NCI-H69 (cell line): Measurements from ENCODE around the gene PTPRA.

Experiments
- DNase-seq: peaks from one replicate; lab custom pipeline; 2025; lab: John Stamatoyannopoulos, UW

Gene PTPRA

GRCh38 chr20:2922957-2923356 is 49.7 kb downstream of the PTPRA start:
- no peak for DNase-seq

DNA sequence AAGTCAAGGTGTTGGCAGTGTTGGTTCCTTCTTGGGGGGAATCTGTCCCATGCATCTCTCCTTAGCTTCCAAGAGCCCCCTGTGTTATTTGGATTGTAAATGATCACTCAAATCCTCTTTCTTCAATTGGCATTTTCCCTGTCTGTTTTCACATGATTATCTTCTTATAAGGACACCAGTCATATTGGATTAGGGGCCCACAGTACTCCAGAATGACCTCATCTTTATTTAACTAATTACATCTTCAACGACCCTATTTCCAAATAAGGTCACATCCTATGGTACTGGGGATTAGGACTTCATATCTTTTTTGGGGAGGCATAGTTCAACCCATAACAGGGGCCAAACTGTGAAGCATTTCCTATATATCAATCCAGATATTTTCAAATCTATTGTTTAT is 57.3 kb downstream of the PTPRA start:
- DNase-seq = no peak

DNA sequence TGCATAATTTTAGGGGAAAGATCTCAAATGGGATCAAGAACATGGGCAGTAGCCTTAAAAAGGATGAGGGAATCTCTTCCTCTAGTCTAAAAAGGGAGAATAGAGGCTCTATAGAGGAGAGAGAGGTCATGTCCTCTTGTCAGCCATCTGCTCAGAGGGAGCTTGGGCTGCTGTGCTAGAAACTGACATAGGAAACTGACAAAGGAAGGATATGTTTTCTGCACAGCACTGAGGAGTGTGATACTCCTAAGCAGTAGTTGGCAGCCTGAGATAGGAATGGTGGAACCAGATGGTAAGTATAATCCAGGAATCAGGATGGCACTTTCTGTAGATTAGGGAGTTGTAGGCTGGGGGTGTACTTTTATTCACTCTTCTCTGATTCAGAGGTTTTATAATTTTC is 59.2 kb downstream of the PTPRA start:
- DNase-seq = peak; percentile 58

DNA sequence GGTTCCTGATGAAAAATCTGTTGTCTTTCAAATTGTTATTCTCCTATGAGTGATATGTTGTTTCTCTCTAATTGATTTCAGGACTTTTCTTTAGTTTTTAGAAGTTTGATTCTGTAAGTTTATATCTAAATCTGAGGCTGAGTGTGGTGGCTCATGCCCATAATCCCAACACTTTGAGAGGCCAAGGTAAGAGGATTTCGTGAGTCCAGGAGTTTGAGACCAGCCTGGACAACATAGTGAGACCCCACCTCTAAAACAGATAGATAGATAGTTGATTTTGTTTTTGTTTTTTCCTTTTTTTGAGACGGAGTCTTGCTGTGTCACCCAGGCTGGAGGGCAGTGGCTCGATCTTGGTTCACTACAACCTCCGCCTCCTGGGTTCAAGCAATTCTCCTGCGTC is 64.6 kb downstream of the PTPRA start:
- no peak for DNase-seq

DNA sequence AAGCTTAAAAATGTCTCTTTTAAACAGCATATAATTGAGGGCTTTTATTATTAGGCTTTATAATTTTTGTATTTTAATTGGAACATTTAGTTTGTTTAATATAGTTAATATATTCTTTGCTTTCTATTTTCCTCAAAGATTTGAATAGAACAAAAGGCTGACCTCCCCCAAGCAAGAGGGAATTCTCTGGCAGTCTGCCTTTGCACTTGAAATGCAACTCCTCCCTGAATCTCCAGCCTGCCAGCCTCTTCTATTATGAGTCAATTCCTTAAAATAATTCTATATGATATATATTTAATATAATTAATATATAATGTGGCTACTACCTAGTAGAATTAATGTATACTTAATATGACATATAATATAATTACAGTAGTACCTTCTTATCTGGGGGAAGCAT is 69.2 kb downstream of the PTPRA start:
- peak; percentile 2 for DNase-seq

DNA sequence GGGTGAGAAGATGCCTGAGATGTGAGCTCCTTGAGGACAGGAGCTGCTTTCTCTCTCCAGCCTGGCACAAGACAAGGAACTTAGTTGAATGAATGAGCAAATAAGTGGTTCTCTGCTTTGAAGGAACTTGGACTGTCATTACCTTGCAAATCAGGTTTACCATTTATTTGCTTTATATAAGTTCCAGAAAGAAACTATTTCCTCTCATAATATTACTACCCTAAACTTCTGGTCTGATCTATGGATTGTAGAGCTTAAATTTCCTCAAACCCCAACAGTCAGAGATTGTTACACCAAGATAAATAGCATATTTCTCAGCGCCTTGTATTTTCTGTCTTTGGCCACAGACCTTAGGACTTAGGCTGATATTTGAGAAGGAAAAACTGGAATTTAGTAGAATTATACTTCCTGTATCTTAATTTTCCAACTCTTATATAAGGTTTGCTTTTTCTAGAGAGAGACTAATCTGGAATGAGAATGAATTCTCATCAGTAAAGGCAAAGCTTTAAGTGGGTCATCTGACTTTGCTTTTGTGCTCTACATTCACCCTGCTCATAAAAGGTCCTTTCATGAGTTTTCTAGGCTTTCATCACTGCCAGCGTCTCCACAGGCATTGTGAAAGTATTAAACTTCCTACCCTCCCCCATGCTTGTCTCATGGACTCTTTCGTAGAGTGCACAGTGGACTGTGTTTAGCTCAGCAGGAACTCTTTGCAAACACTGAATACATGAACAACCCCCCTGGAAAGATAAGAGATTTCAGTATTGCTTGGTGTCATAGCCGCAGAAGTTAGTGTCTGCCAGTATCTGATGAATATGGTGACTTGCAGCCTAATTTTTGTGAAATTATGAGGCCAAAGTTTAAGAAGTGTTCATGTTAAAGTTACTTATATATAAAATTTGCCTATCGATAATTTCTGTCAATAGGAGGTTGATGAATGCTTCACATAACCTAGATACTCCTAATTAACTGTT is 74.0 kb downstream of the PTPRA start:
- DNase-seq = peak; percentile 95

DNA sequence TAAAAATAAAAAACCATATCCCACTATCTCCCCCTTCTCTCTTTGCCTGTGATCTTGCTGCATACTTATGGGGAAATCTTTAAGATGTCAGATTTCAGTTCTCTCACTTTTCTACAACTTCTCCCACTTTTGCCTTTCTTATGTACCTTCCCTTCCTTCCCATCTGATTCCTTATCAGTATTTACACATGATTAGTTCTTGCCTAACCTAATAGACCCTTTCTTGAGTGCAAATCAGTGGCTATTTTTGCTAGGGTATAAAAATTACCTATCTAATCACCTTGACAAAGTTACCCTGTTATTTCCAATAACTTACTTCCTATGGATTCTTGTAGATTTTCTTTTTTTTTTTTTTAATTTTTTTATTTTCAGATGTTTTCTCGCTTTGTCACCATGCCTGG is 75.7 kb downstream of the PTPRA start:
- no peak for DNase-seq

- no peak for DNase-seq
Measured at GRCh38 chr20:2952766-2953165, 79.5 kb downstream of the PTPRA start.

GRCh38 chr20:2955257-2955970 is 82.1 kb downstream of the PTPRA start:
- DNase-seq = peak; percentile 49

DNA sequence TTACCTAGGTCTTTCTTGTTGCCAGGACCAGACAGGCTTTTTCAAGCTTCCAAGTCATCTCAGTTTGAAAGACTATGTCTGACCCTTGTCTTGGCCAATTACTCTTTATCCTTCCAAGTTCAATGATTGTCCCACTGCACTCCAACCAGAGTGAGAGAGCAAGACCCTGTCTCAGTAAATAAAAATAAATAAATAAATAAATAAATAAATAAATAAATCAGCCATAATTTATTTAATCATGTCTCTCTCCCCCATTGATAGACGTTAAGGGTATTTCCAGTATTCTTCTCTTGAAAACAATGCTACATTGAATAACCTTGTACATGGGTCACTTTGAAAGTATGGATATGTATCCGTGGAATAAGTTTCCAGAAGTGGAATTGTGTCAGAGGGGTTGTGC is 83.2 kb downstream of the PTPRA start:
- DNase-seq = no peak

- no peak for DNase-seq
Measured at GRCh38 chr20:2967841-2968240, 94.6 kb downstream of the PTPRA start.

GRCh38 chr20:2972126-2972525 is 98.8 kb downstream of the PTPRA start:
- no peak for DNase-seq

DNA sequence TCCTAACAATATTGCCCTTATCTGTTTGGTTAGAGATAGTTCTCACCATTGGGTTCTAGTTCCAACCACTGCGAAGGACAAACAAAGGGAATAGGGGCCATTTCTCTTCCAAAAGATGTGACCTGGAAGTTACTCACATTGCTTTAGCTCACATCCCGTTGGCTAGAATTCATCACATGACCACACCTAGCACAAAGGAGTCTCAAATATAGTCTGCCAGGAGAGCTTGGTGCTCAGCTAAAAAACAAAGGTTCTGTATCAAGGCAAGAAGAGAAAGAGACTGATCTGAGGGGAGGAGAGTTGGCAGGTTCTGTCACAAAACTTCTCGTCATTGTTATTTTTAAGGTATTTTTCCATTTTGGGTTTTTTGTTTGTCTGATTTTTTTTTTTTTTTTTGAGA is 100.3 kb downstream of the PTPRA start:
- DNase-seq = no peak

GRCh38 chr20:2978519-2978918 is 105.2 kb downstream of the PTPRA start:
- no peak for DNase-seq

DNA sequence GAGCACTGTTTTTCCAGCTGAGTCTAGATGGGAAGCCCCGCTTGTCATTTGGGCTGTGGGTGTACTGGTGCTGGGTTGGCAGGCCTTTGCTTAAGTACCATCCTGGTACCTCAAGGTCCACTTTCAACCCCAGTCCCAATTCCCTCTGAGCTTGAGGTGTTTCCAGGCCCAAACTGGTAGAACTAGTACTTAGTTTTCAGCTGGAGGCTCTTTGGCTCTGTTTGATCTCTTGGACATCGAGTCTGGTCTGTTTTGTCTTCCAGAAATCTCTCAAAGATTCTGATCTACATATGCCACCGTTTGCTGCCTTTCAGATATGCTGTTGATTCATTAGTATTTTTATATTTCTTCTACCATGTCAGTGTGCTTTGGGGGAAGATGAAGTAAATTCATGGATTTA is 108.4 kb downstream of the PTPRA start:
- no peak for DNase-seq

DNA sequence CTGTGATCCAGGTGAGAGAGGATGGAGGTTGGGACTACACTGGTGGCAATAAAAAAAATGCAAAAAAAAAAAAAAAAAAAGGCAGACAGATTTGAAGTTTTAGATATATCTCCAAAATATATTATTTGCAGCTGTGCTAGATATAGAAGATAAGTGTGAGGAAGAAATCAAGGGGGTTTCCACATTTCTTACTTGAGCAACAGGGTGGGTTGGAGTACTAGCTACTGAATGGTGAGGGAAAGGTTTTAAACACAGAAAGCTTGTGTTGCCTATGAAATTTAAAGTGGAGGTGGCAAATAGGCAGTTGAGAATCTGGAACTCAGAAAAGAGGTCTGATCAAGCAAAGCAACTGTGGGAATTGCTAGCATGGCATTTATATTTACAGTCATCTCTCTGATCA is 110.2 kb downstream of the PTPRA start:
- no peak for DNase-seq

DNA sequence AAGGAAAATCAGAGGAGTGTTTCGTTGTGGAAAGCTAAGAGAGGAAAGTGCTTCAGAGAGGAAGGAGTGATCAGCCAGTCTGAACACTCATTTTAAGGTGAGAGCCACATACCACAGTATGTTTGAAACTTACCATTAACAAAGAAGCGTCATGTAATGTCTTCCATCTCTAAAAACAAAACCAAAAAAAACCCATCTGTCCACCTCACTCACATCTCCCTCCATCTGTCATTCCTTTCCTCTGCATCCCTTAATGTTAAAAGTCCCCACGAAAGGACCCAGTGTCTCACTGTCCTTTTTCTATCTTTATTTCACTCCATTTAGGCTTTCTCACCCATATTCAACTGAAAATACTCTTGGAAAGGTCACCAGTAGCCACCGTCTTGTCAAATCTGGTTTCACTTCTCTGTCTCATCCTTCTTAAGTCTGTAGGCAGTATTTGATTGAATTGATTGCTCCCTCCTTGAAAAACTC is 110.8 kb downstream of the PTPRA start:
- no peak for DNase-seq

DNA sequence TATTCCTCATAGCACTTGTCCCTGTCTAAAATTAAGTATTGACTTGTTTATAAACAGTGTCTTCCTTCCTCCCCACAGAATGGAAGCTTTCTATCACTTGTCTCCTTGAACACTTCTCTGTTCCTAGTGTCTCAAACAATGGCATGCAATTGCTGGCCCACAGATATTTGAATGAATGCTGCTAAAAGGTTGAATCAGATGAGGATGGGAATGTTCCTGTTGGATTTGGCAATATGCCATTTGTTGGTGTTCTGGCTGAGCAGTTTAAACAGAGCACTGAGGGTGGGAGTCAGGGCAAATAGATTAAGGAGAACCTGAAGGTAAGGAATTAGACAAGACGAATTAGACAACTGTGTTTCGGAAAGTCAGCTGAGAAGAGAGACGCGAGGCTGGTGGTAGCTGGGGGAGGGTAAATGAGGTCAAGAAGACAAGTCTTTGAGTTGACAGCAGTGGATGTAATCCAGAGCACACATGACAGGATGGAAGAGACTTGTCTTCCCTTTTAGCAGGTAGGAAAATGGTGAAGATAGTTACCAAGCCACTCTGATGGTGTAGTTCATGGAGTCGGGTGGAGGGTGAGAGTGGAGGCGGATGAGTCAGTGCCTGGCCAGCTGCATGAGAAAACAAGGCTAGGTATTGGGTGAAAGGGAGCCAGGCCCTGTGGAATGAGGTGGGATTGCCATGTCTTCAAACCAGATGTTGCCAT is 111.8 kb downstream of the PTPRA start:
- peak; percentile 75 for DNase-seq

DNA sequence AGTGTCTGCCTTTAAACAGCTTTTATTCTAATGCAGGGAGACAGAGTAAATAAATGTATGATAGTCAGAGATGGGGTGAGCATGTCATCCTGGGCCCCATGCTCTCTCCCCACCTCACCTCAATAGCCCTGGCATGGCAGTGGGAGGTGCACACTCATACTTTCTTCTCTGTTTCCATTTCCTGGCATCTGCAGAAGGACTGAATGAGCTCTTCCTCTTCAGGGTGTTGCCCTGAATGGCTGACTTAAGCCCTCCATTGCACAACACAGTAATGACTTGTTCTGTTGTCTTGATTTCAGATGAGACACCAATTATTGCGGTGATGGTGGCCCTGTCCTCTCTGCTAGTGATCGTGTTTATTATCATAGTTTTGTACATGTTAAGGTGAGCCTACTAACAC is 113.2 kb downstream of the PTPRA start:
- no peak for DNase-seq

DNA sequence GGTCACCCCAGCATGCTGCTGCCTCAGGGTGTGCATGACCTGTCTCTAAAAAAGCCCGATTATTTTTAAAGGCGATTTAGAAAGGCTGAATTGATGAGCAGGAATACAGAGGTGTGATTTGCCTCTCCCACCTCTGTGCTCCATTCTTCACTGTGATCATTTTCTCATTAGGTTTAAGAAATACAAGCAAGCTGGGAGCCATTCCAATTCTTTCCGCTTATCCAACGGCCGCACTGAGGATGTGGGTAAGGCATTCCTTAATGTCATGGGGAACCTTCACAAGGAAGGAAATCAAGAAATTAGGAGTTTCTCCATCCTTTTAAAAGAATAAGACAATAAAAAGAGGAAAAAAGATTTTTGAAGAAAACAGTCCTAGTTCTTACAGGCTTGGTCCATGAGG is 114.6 kb downstream of the PTPRA start:
- no peak for DNase-seq

- DNase-seq = no peak
Measured at GRCh38 chr20:2991532-2991931, 118.3 kb downstream of the PTPRA start.

DNA sequence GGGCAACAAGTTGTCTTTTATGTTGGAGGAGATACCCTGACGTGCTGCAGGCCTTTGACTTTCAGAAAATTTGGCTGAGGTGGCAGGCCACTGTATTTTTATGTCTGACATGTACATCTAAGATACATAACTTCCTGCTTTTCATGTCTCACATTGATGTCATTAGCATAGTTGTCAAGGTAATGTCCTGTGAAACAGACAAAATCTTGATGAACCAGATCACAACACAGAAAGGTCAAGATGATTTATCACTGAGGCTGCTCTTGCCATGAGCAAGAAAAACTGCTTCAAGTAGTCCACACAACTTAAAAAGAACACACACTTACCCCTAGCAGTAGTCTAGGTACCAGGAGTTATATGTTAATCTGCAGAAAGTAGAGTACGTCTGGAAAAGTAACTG is 120.0 kb downstream of the PTPRA start:
- no peak for DNase-seq

DNA sequence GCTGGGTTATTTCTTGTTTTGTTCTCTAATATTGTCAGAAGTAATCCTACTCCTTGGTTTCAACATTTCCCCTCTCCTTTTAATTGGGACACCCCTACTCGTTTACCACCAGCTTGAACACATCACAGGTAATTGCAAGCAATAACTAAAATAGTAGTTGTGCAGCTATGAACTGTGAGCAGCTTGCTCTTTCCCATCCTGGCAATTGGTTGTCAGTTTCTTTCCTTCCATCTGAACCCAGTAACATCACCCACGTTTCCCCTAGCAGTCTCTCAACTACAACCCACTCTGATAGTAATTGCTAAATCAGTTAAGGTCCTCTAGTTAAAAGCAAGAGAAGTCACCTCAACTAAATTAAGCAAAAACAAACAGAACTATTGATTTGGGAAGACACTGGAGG is 122.5 kb downstream of the PTPRA start:
- DNase-seq = no peak
